ENCODE data around the gene IQCF6. TPM values are rescaled to one million over a fixed set of nuclear protein-coding genes. Genes with fewer than 3 reads are reported as not detected.

IQCF6 gene
- not detected in 2 replicates for total RNA-seq (2012; rRNA removed)

DNA sequence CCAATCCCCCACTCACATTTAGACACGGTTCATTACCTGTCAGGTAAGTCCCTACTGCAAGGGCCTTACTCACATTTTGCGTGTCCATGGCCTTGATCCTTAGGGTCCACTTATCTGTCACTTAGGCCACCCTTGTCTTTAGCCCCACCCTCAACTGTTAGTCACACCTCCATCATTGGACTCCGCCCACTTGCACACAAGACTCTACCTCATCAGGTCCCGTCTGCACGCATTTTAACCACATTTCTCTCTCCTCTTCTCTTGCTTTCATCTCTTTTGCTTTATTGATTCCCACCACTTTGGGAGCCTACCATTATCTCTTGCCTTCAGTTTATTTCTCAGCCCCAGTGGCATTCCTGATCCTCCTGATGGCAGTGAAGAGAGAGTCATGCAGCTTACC lies at the start of gene IQCF6:
Gene IQCF6 (minus strand): TSS at position 101 of the 400 bp plus-strand sequence. CDS start 13 bp downstream, at position 88.
- Histone ChIP-seq H3K9ac (ENCODE audit: low read depth, low read length) (no peak within 1 kb of the TSS), H3K4me2 (ENCODE audit: low read length) (no peak within 1 kb of the TSS), H3K27me3 (ENCODE audit: control insufficient read depth, insufficient read depth, low read length) (peaks cover 12% of the 10 kb centered on the region), H3K36me3 (ENCODE audit: insufficient read depth, low read length) (no peaks in the 10 kb centered on the region), H3K4me1 (ENCODE audit: control insufficient read depth, insufficient read depth, low read length) (no peaks in the 10 kb centered on the region), H3K9me3 (replicated peaks; ENCODE audit: low read length) (no peaks in the 10 kb centered on the region), H3K4me3 (ENCODE audit: low read length) (no peak within 1 kb of the TSS)

DNA sequence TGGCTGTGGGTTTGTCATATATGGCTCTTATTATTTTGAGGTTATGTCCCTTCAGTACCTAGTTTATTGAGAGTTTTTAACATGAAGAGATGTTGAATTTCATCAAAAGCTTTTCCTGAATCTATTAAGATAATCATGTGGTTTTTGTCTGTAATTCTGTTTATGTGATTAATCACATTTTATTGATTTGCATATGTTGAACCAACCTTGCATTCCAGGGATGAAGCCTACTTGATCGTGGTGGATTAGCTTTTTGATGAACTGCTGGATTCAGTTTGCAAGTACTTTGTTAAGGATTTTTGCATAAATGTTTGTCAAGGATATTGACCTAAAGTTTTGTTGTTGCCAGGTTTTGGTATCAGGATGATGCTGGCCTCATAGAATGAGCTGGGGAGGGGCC lies 49.3 kb upstream of the IQCF6 start:
- Histone ChIP-seq H3K27me3 (ENCODE audit: control insufficient read depth, insufficient read depth, low read length) (peaks cover 18% of the 10 kb centered on the region), H3K4me1 (ENCODE audit: control insufficient read depth, insufficient read depth, low read length) (no peaks in the 10 kb centered on the region), H3K4me3 (ENCODE audit: low read length) (no peak overlapping the region), H3K36me3 (ENCODE audit: insufficient read depth, low read length) (no peaks in the 10 kb centered on the region), H3K9ac (ENCODE audit: low read depth, low read length) (no peak overlapping the region), H3K9me3 (replicated peaks; ENCODE audit: low read length) (no peaks in the 10 kb centered on the region), H3K4me2 (ENCODE audit: low read length) (no peak overlapping the region)

DNA sequence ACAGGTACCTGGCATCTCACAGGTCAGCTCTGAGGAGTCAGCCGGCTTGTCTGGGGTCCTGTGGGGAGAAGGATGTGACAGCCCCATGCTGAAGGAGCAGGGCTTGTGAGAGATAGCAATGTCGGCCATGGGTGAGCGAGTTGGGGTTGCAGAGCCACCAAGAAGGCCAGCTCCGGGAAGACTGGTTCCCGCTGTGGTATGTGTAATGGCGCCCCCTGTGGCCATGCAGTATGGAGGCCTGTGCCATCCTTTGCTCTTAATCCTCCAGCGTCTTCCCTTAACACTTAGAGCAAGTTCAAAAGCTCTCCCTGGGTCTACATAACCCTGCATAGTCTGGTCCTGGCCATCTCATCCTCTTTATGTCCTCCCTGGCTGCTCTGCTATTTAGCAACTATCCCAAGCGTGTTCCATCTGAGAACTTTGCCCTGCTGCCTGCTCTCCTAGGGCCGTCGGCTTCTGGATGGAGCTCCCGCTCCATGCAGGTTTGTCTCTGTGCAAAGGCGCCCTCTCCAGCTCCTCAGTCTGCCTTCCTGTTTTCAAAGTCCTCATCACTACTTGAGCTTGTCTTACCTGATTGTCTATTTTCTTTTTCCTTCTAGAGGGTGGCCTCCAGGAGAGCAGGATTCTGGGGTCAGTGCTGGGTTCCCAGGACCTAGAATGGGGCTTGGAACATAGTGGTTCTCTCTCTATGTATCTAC lies 40.8 kb upstream of the IQCF6 start:
- Histone ChIP-seq H3K36me3 (ENCODE audit: insufficient read depth, low read length) (no peaks in the 10 kb centered on the region), H3K9ac (ENCODE audit: low read depth, low read length) (no peak overlapping the region), H3K4me3 (ENCODE audit: low read length) (no peak overlapping the region), H3K4me1 (ENCODE audit: control insufficient read depth, insufficient read depth, low read length) (no peaks in the 10 kb centered on the region), H3K27me3 (ENCODE audit: control insufficient read depth, insufficient read depth, low read length) (peaks cover 29% of the 10 kb centered on the region), H3K4me2 (ENCODE audit: low read length) (no peak overlapping the region), H3K9me3 (replicated peaks; ENCODE audit: low read length) (no peaks in the 10 kb centered on the region)

DNA sequence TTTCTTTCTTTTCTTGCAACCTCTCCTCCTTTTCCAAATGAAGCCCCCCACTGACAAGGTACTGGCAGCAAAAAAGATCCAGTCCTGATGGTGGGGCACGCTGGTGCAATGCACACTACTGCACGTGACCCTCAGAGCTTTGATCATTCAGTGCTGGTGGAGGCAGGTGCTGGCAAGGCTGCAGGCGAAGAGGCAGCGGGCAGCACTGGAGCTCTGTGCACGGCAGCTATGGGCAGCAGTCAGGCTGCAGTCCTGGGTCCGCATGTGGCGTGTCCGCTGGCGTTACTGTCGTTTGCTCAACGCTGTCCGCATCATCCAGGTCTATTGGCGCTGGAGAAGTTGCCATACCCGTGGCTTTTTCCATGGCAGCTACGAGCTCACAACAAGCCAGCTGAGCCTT lies 40.1 kb upstream of the IQCF6 start:
- Histone ChIP-seq H3K4me1 (ENCODE audit: control insufficient read depth, insufficient read depth, low read length) (no peaks in the 10 kb centered on the region), H3K27me3 (ENCODE audit: control insufficient read depth, insufficient read depth, low read length) (peaks cover 26% of the 10 kb centered on the region), H3K36me3 (ENCODE audit: insufficient read depth, low read length) (no peaks in the 10 kb centered on the region), H3K9ac (ENCODE audit: low read depth, low read length) (no peak overlapping the region), H3K4me2 (ENCODE audit: low read length) (no peak overlapping the region), H3K9me3 (replicated peaks; ENCODE audit: low read length) (no peaks in the 10 kb centered on the region), H3K4me3 (ENCODE audit: low read length) (no peak overlapping the region)

DNA sequence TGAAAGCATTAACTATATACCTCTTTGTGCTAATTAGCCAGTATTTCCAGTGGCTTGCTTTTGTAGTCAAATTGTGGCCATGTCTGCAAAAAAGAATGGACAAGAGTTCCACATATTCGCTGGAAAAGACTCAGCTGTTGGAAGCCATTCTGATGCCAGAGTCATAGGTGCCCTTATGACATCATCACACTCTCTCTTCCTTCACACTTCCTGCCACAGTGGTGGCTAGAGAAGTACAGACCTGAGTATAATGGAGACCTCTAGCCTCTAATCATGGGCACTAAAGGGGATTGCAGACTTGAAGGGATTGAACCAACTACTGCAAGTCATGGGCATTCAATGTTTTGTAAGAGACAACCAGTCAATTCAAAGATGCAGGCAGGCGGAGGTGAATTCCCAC lies 38.3 kb upstream of the IQCF6 start:
- H3K9ac ChIP-seq (ENCODE audit: low read depth, low read length), result no peak overlapping the region
- H3K9me3 ChIP-seq (replicated peaks; ENCODE audit: low read length), result no peaks in the 10 kb centered on the region
- H3K36me3 ChIP-seq (ENCODE audit: insufficient read depth, low read length), result no peaks in the 10 kb centered on the region
- H3K4me3 ChIP-seq (ENCODE audit: low read length), result no peak overlapping the region
- H3K4me1 ChIP-seq (ENCODE audit: control insufficient read depth, insufficient read depth, low read length), result no peaks in the 10 kb centered on the region
- H3K27me3 ChIP-seq (ENCODE audit: control insufficient read depth, insufficient read depth, low read length), result peaks cover 19% of the 10 kb centered on the region
- no peak overlapping the region for H3K4me2 ChIP-seq (ENCODE audit: low read length)

DNA sequence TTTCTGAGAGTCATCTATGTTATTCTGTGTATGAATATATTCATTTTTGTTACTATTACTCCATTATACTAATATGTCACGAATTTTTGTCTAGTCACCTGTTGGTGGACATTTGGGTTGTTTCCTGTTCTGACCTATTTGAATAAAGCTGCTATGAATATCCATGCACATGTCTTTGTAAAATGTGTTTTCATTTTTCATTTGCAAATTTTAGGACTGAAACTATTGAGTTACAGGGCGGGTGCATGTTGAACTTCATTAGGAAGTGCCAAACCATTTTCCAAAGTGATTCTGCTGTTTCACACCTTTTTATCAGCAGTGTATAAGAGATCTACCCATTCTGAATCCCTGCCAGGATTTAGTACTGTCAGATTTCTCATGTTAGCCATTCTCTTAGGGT lies 37.7 kb upstream of the IQCF6 start:
- Histone ChIP-seq H3K27me3 (ENCODE audit: control insufficient read depth, insufficient read depth, low read length) (peaks cover 21% of the 10 kb centered on the region), H3K36me3 (ENCODE audit: insufficient read depth, low read length) (no peaks in the 10 kb centered on the region), H3K9ac (ENCODE audit: low read depth, low read length) (no peak overlapping the region), H3K9me3 (replicated peaks; ENCODE audit: low read length) (no peaks in the 10 kb centered on the region), H3K4me3 (ENCODE audit: low read length) (no peak overlapping the region), H3K4me2 (ENCODE audit: low read length) (no peak overlapping the region), H3K4me1 (ENCODE audit: control insufficient read depth, insufficient read depth, low read length) (no peaks in the 10 kb centered on the region)

DNA sequence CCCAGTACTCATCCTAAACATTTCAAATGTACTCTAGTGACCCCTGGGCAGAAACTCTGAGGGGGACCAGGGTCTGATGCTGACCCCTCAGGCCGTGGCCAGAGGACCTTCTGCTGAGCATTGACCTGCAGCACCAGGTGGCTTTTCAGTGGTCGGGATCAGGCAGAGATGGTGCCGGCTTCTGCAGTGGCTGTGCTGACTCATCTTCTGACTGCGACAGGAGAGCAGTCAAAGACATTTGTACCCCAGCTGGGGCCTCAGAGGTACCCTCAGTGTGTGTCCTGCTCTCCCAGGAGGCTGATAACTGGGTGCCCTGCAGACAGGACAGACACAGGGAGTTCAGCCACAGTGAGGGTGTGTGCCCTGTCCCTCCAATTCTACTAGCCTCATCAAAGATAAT lies 36.6 kb upstream of the IQCF6 start:
- Histone ChIP-seq H3K4me1 (ENCODE audit: control insufficient read depth, insufficient read depth, low read length) (no peaks in the 10 kb centered on the region), H3K4me2 (ENCODE audit: low read length) (no peak overlapping the region), H3K27me3 (ENCODE audit: control insufficient read depth, insufficient read depth, low read length) (peaks cover 21% of the 10 kb centered on the region), H3K36me3 (ENCODE audit: insufficient read depth, low read length) (no peaks in the 10 kb centered on the region), H3K9me3 (replicated peaks; ENCODE audit: low read length) (no peaks in the 10 kb centered on the region), H3K4me3 (ENCODE audit: low read length) (no peak overlapping the region), H3K9ac (ENCODE audit: low read depth, low read length) (no peak overlapping the region)

DNA sequence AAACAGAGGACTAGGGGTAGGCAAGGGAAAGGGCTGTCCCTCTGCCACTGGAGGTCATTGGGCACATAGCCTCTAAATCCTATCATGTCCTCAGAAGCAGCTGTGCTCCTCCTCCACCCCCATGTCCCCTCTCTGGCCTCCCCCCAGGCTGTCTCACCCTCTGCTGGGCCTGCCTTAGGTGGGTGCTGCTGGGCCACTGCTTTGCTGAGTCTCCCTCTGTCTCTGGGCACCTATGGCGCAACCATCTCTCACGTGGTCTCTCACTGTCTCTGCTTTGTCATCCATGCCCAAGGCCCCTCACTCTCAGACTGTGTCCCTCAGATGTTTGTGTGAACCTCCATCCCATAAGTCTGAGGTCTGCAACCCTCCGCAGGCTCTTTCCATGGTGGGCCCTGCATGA lies 35.0 kb upstream of the IQCF6 start:
- no peak overlapping the region for H3K4me2 ChIP-seq (ENCODE audit: low read length)

DNA sequence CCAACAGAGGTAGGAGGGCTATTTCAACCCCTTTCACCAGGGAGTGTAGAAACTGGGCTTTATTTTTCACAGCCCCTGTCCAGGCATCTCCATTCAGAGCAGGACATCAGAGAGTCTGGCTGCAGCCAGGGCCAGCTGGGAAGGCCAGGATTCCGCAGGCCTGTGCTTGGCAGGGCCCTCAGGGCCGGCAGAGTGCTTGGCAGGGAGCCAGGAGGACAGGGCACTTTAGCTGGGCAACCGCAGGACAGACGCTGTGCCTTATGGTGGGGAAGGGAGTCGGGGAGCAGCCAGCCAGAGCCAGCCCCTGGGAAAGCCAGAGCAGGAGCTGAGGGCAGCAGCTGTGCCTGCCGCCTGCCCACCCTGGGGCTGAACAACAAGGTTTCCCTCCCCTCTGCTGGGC lies 34.5 kb upstream of the IQCF6 start:
- Histone ChIP-seq H3K9ac (ENCODE audit: low read depth, low read length) (no peak overlapping the region), H3K27me3 (ENCODE audit: control insufficient read depth, insufficient read depth, low read length) (peaks cover 16% of the 10 kb centered on the region), H3K9me3 (replicated peaks; ENCODE audit: low read length) (no peaks in the 10 kb centered on the region), H3K4me1 (ENCODE audit: control insufficient read depth, insufficient read depth, low read length) (no peaks in the 10 kb centered on the region), H3K4me3 (ENCODE audit: low read length) (no peak overlapping the region), H3K36me3 (ENCODE audit: insufficient read depth, low read length) (no peaks in the 10 kb centered on the region), H3K4me2 (ENCODE audit: low read length) (no peak overlapping the region)

More for the DNA sequence above, 35.0 kb upstream of the IQCF6 start:
- no peaks in the 10 kb centered on the region for H3K36me3 ChIP-seq (ENCODE audit: insufficient read depth, low read length)
- no peaks in the 10 kb centered on the region for H3K9me3 ChIP-seq (replicated peaks; ENCODE audit: low read length)
- no peak overlapping the region for H3K9ac ChIP-seq (ENCODE audit: low read depth, low read length)
- H3K27me3 ChIP-seq (ENCODE audit: control insufficient read depth, insufficient read depth, low read length), result peaks cover 14% of the 10 kb centered on the region
- H3K4me1 ChIP-seq (ENCODE audit: control insufficient read depth, insufficient read depth, low read length), result no peaks in the 10 kb centered on the region
- no peak overlapping the region for H3K4me3 ChIP-seq (ENCODE audit: low read length)

DNA sequence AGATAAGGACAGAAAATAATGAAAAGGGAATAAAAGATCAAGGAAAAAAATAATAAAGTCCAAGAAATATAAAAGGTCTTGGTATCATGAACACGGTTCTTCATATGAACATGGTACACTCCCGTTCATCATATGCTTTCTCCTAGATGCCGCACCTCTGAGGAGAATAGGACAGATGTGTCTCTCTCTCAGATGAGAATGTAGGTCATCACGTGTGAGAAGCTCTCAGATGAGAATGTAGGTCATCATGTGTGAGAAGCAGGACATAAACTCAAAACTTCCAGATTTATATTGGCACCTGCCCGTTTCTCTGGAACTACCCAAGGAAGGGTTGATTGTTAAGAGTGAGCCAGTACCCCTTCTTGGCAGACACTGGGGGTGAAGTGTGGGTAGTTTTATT lies 29.9 kb upstream of the IQCF6 start:
- Histone ChIP-seq H3K4me2 (ENCODE audit: low read length) (no peak overlapping the region), H3K9ac (ENCODE audit: low read depth, low read length) (no peak overlapping the region), H3K4me3 (ENCODE audit: low read length) (no peak overlapping the region), H3K36me3 (ENCODE audit: insufficient read depth, low read length) (no peaks in the 10 kb centered on the region), H3K27me3 (ENCODE audit: control insufficient read depth, insufficient read depth, low read length) (peaks cover 21% of the 10 kb centered on the region), H3K9me3 (replicated peaks; ENCODE audit: low read length) (no peaks in the 10 kb centered on the region), H3K4me1 (ENCODE audit: control insufficient read depth, insufficient read depth, low read length) (no peaks in the 10 kb centered on the region)

DNA sequence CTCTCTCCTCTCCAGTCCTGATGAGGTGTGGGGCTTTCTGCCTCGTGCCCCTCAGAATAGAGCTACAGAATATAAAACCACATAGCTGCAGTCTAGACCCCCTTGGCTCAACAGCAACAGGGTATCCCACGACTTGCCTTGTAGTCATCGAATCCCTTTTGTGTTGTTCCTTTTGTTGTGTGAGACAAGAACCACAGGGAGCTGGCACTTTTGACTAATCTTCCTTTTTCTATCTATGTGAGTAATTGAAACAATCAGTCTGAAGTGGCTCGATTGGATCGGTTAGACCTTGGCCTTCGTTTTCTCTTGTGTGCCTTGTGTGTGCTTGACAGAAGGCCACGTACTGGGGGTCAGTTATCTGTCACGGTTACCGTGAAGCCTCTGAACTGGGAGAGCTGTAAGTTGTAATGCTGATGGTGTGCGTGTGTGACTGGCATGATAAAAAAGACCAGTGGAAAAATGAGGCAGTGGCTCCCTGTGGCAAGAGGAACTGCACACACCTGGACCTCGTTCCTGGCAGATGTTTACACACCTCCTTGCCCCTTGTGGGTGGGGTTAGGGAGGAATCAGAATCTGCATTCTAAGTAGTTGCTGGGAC lies 23.2 kb upstream of the IQCF6 start:
- peaks cover 29% of the 10 kb centered on the region for H3K27me3 ChIP-seq (ENCODE audit: control insufficient read depth, insufficient read depth, low read length)
- no peak overlapping the region for H3K4me2 ChIP-seq (ENCODE audit: low read length)
- H3K4me1 ChIP-seq (ENCODE audit: control insufficient read depth, insufficient read depth, low read length), result no peaks in the 10 kb centered on the region
- no peaks in the 10 kb centered on the region for H3K9me3 ChIP-seq (replicated peaks; ENCODE audit: low read length)
- H3K36me3 ChIP-seq (ENCODE audit: insufficient read depth, low read length), result no peaks in the 10 kb centered on the region
- H3K9ac ChIP-seq (ENCODE audit: low read depth, low read length), result no peak overlapping the region
- no peak overlapping the region for H3K4me3 ChIP-seq (ENCODE audit: low read length)

DNA sequence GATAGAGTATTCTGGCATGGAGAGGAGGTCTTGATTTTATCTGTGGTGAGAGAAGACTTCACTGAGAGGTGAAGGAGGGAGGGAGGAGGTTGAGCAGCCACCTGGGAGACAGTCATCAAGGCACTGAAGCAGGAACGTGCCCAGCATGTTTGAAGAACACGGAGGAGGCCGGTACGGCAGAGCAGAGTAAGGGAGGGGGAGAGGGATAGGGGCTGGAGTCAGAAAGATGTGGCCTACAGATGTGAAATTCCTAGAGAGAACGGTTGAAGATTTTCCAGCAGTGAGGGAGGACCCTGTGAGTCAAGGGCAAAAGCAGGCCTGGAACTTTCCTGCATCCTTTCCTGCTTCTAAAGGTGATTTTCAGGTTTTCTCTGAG lies 21.7 kb upstream of the IQCF6 start:
- H3K4me2 ChIP-seq (ENCODE audit: low read length), result no peak overlapping the region
- no peak overlapping the region for H3K4me3 ChIP-seq (ENCODE audit: low read length)
- no peaks in the 10 kb centered on the region for H3K9me3 ChIP-seq (replicated peaks; ENCODE audit: low read length)
- peaks cover 3% of the 10 kb centered on the region for H3K4me1 ChIP-seq (ENCODE audit: control insufficient read depth, insufficient read depth, low read length)
- no peak overlapping the region for H3K9ac ChIP-seq (ENCODE audit: low read depth, low read length)
- no peaks in the 10 kb centered on the region for H3K36me3 ChIP-seq (ENCODE audit: insufficient read depth, low read length)
- H3K27me3 ChIP-seq (ENCODE audit: control insufficient read depth, insufficient read depth, low read length), result peaks cover 38% of the 10 kb centered on the region

Measured in skeletal muscle satellite cell (primary cell).